HEK293 (cell line): ENCODE results near the gene TRIM2.

Experiments used
- CTCF ChIA-PET: fragments of 350-600 bp; formaldehyde crosslinking; extraction: SDS; loops from one replicate; lab custom pipeline; 2021; ENCODE audit warnings: antibody characterized with exemption; lab: Yijun Ruan, JAX
- POLR2A ChIA-PET: fragments of 300-600 bp; formaldehyde crosslinking; extraction: SDS; loops from one replicate; lab custom pipeline; 2020; ENCODE audit warnings: antibody characterized with exemption, inconsistent platforms; lab: Yijun Ruan, JAX
- H3K27ac ChIP-seq: fragments of 200-500 bp; sonication (Bioruptor generic); 2 replicates; pipeline ENCODE4 v1.5.1; 2014; ENCODE audit warnings: low read depth, low read length, control low read depth, inconsistent platforms; ENCODE audit errors: extremely low read depth
- H3K36me3 ChIP-seq, 2 experiments: fragments of 200-500 bp in 1 of 2; sonication (Bioruptor generic) in 1 of 2; 1 replicate in 1 of 2; 2 replicates in 1 of 2; pipeline ENCODE4 v1.5.1; 2014 to 2017; ENCODE audit warnings: inconsistent platforms in 2 of 2, low read length in 2 of 2; ENCODE audit not compliant: control insufficient read depth in 2 of 2, insufficient read depth in 1 of 2
- H3K4me1 ChIP-seq: fragments of 200-500 bp; sonication (Bioruptor generic); 2 replicates; pipeline ENCODE4 v1.5.1; 2014; ENCODE audit warnings: mild to moderate bottlenecking, low read length, inconsistent platforms; ENCODE audit not compliant: control insufficient read depth, insufficient read depth
- H3K4me3 ChIP-seq: 2 replicates; pipeline ENCODE4 v1.5.1; 2011; ENCODE audit warnings: low read depth, mild to moderate bottlenecking, control low read depth, low read length, moderate library complexity
- H3K9me3 ChIP-seq: fragments of 200-500 bp; sonication (Bioruptor generic); 2 replicates; pipeline ENCODE4 v1.5.1; 2014; ENCODE audit warnings: low read depth, low read length, inconsistent platforms; ENCODE audit not compliant: control insufficient read depth, insufficient read depth
- BCL6B ChIP-seq: fragments of 450-650 bp; formaldehyde crosslinking; IDR thresholded peaks from 2 replicates; pipeline ENCODE4 v1.5.1; 2017; ENCODE audit warnings: missing biosample characterization, missing genetic modification characterization
- KLF1 ChIP-seq: fragments of 450-650 bp; formaldehyde crosslinking; IDR thresholded peaks from 2 replicates; pipeline ENCODE4 v1.5.1; 2016; ENCODE audit warnings: missing biosample characterization, missing genetic modification characterization
- ZBTB21 ChIP-seq: fragments of 450-650 bp; formaldehyde crosslinking; IDR thresholded peaks from 2 replicates; pipeline ENCODE4 v1.5.1; 2017; ENCODE audit warnings: missing biosample characterization, missing genetic modification characterization
- ZBTB44 ChIP-seq: fragments of 450-650 bp; IDR thresholded peaks from 2 replicates; pipeline ENCODE4 v1.5.1; 2018; ENCODE audit warnings: missing biosample characterization, mild to moderate bottlenecking, missing genetic modification characterization
- ZIC2 ChIP-seq: fragments of 450-650 bp; formaldehyde crosslinking; IDR thresholded peaks from 2 replicates; pipeline ENCODE4 v1.5.1; 2016; ENCODE audit warnings: missing biosample characterization, missing genetic modification characterization
- ZNF112 ChIP-seq: fragments of 450-650 bp; formaldehyde crosslinking; IDR thresholded peaks from 2 replicates; pipeline ENCODE4 v1.5.0; 2017; ENCODE audit warnings: missing biosample characterization, missing genetic modification characterization
- ZNF202 ChIP-seq: fragments of 450-650 bp; formaldehyde crosslinking; IDR thresholded peaks from 2 replicates; pipeline ENCODE4 v1.5.1; 2016; ENCODE audit warnings: missing biosample characterization, missing genetic modification characterization, borderline replicate concordance
- ZNF211 ChIP-seq: fragments of 450-650 bp; formaldehyde crosslinking; IDR thresholded peaks from 2 replicates; pipeline ENCODE4 v1.5.1; 2016; ENCODE audit warnings: low read depth, missing biosample characterization, missing genetic modification characterization
- ZNF324 ChIP-seq: fragments of 450-650 bp; formaldehyde crosslinking; IDR thresholded peaks from 2 replicates; pipeline ENCODE4 v1.5.1; 2016; ENCODE audit warnings: missing biosample characterization, missing genetic modification characterization
- ZNF335 ChIP-seq: fragments of 450-650 bp; formaldehyde crosslinking; conservative IDR thresholded peaks from 2 replicates; pipeline ENCODE4 v1.5.1; 2016; ENCODE audit warnings: missing biosample characterization, missing genetic modification characterization
- ZNF37A ChIP-seq: fragments of 450-650 bp; IDR thresholded peaks from 2 replicates; pipeline ENCODE4 v1.5.1; 2018; ENCODE audit warnings: missing biosample characterization, missing genetic modification characterization
- ZNF426 ChIP-seq: fragments of 450-650 bp; formaldehyde crosslinking; IDR thresholded peaks from 2 replicates; pipeline ENCODE4 v1.5.1; 2017; ENCODE audit warnings: missing biosample characterization, missing genetic modification characterization, mild to moderate bottlenecking, inconsistent platforms, moderate library complexity
- ZNF518A ChIP-seq: fragments of 450-650 bp; formaldehyde crosslinking; conservative IDR thresholded peaks from 2 replicates; pipeline ENCODE4 v1.5.1; 2016; ENCODE audit warnings: low read depth, missing biosample characterization, missing genetic modification characterization
- ZNF530 ChIP-seq: fragments of 450-650 bp; formaldehyde crosslinking; IDR thresholded peaks from 2 replicates; pipeline ENCODE4 v1.5.1; 2016; ENCODE audit warnings: low read depth, missing biosample characterization, missing genetic modification characterization
- ZNF629 ChIP-seq: fragments of 450-650 bp; formaldehyde crosslinking; IDR thresholded peaks from 2 replicates; pipeline ENCODE4 v1.5.1; 2017; ENCODE audit warnings: missing biosample characterization, missing genetic modification characterization
- ZNF664 ChIP-seq: fragments of 450-650 bp; formaldehyde crosslinking; IDR thresholded peaks from 2 replicates; pipeline ENCODE4 v1.5.1; 2016; ENCODE audit warnings: missing biosample characterization, missing genetic modification characterization
- ZNF670 ChIP-seq: fragments of 450-650 bp; formaldehyde crosslinking; IDR thresholded peaks from 2 replicates; pipeline ENCODE4 v1.5.1; 2016; ENCODE audit warnings: missing biosample characterization, missing genetic modification characterization, low read depth
- ZNF776 ChIP-seq: fragments of 450-650 bp; formaldehyde crosslinking; IDR thresholded peaks from 2 replicates; pipeline ENCODE4 v1.5.0; 2017; ENCODE audit warnings: missing biosample characterization, missing genetic modification characterization, borderline replicate concordance
- ZSCAN5A ChIP-seq: fragments of 450-650 bp; formaldehyde crosslinking; IDR thresholded peaks from 2 replicates; pipeline ENCODE4 v1.5.1; 2016; ENCODE audit warnings: missing biosample characterization, missing genetic modification characterization
- TF ChIP-seq, protein P1 (sequence below): fragments of 450-650 bp; formaldehyde crosslinking; IDR thresholded peaks from 2 replicates; pipeline ENCODE4 v1.5.1; 2016; ENCODE audit warnings: missing biosample characterization, missing genetic modification characterization
- TF ChIP-seq, protein P2 (sequence below): fragments of 450-650 bp; formaldehyde crosslinking; IDR thresholded peaks from 2 replicates; pipeline ENCODE4 v1.5.1; 2016; ENCODE audit warnings: missing biosample characterization, missing genetic modification characterization

TRIM2 gene

GRCh38 chr4:153246446-153247115 lies 42.3 kb downstream of the TRIM2 start:
- no peaks in the 10 kb centered on the region for H3K9me3 ChIP-seq
- TF ChIP-seq ZNF335 (tag by site-specific recombination): no peak
- TF ChIP-seq BCL6B: no peak
- no peak for TF ChIP-seq ZNF776
- no peak for TF ChIP-seq KLF1 (tag by site-specific recombination)
- no peak for TF ChIP-seq ZNF211 (tag by site-specific recombination)
- TF ChIP-seq ZNF664 (tag by site-specific recombination): peak; percentile 92
- ChIA-PET CTCF (no interaction called here), POLR2A (no interaction called here)
- no peak overlapping the region for H3K4me3 ChIP-seq
- H3K27ac ChIP-seq: no peak overlapping the region
- H3K4me1 ChIP-seq: peaks cover 33% of the 10 kb centered on the region
- H3K36me3 ChIP-seq: no peaks in the 10 kb centered on the region

DNA sequence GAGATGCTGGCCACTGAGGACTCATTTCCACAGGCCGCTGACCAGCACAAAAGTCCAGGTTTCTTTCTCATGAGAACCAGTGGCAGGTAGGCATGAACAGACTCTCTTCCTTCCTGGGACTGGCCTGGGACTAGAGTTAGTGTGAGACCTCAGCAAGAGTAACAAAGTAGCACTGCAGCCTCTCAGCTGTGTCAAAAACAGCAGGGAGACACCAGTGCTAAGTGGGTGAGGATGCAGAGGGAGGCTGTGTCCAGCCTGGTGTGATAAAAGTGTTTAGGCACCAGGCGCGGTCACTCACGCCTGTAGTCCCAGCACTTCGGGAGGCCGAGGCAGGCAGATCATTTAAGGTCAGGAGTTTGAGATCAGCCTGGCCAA lies 42.9 kb downstream of the TRIM2 start:
- Histone ChIP-seq H3K9me3 (no peaks in the 10 kb centered on the region), H3K27ac (no peak overlapping the region), H3K36me3 (no peaks in the 10 kb centered on the region), H3K4me3 (no peak overlapping the region), H3K4me1 (peaks cover 28% of the 10 kb centered on the region)
- CTCF ChIA-PET: no interaction called here
- POLR2A ChIA-PET: no interaction called here
- no peak for TF ChIP-seq ZNF530
- no peak for TF ChIP-seq ZIC2 (tag by site-specific recombination)
- no peak for TF ChIP-seq ZBTB21 (tag by site-specific recombination)
- TF ChIP-seq ZBTB44 (tag by site-specific recombination): no peak
- no peak for TF ChIP-seq ZNF202
- TF ChIP-seq, protein P1, sequence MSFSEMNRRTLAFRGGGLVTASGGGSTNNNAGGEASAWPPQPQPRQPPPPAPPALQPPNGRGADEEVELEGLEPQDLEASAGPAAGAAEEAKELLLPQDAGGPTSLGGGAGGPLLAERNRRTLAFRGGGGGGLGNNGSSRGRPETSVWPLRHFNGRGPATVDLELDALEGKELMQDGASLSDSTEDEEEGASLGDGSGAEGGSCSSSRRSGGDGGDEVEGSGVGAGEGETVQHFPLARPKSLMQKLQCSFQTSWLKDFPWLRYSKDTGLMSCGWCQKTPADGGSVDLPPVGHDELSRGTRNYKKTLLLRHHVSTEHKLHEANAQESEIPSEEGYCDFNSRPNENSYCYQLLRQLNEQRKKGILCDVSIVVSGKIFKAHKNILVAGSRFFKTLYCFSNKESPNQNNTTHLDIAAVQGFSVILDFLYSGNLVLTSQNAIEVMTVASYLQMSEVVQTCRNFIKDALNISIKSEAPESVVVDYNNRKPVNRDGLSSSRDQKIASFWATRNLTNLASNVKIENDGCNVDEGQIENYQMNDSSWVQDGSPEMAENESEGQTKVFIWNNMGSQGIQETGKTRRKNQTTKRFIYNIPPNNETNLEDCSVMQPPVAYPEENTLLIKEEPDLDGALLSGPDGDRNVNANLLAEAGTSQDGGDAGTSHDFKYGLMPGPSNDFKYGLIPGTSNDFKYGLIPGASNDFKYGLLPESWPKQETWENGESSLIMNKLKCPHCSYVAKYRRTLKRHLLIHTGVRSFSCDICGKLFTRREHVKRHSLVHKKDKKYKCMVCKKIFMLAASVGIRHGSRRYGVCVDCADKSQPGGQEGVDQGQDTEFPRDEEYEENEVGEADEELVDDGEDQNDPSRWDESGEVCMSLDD (tag by site-specific recombination): no peak
- TF ChIP-seq, protein P2, sequence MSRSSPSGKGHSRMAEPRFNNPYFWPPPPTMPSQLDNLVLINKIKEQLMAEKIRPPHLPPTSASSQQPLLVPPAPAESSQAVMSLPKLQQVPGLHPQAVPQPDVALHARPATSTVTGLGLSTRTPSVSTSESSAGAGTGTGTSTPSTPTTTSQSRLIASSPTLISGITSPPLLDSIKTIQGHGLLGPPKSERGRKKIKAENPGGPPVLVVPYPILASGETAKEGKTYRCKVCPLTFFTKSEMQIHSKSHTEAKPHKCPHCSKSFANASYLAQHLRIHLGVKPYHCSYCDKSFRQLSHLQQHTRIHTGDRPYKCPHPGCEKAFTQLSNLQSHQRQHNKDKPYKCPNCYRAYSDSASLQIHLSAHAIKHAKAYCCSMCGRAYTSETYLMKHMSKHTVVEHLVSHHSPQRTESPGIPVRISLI (tag by site-specific recombination): no peak
- no peak for TF ChIP-seq ZNF324 (tag by site-specific recombination)
- TF ChIP-seq ZNF518A: no peak
- no peak for TF ChIP-seq ZNF629 (tag by site-specific recombination)
- no peak for TF ChIP-seq ZSCAN5A
- no peak for TF ChIP-seq ZNF670
- no peak for TF ChIP-seq ZNF426 (tag by site-specific recombination)
- TF ChIP-seq ZNF112 (tag by site-specific recombination): no peak
- TF ChIP-seq ZNF37A (tag by site-specific recombination): no peak
